Thyroid gland (tissue), 4 donors: ENCODE data around the gene DRAXIN. TPM values are rescaled to one million over a fixed set of nuclear protein-coding genes. Genes with fewer than 3 reads are reported as not detected.

Experiments
- DNase-seq, 2 donors: peaks; one replicate each; pipeline ENCODE4 v3.0.0-alpha.2; 2019
- H3K27ac ChIP-seq, 3 donors: fragments of 200-600 bp; sonication (generic); 1 replicate in 2 of 3; 2 replicates in 1 of 3; pipeline ENCODE4 v1.5.1; 2016 to 2019; ENCODE audit warnings: mild to moderate bottlenecking in 1 of 3, moderate library complexity in 1 of 3
- H3K27me3 ChIP-seq: fragments of 200-600 bp; sonication (generic); one replicate; pipeline ENCODE4 v1.5.1; 2019
- H3K36me3 ChIP-seq, 2 donors: fragments of 200-600 bp; sonication (generic); one replicate each; pipeline ENCODE4 v1.5.1; 2016 to 2019
- H3K4me1 ChIP-seq, 2 donors: fragments of 200-600 bp; sonication (generic); one replicate each; pipeline ENCODE4 v1.5.1; 2017 to 2019
- H3K4me3 ChIP-seq, 3 donors: fragments of 200-600 bp; sonication (generic); replicated peaks in 1 of 3; 1 replicate in 2 of 3; 2 replicates in 1 of 3; pipeline ENCODE4 v1.5.1; 2016; ENCODE audit warnings: mild to moderate bottlenecking in 1 of 3
- H3K9me3 ChIP-seq: fragments of 200-600 bp; sonication (generic); one replicate; pipeline ENCODE4 v1.5.1; 2017
- POLR2A ChIP-seq, 2 donors: fragments of 450-650 bp; IDR thresholded peaks; one replicate each; pipeline ENCODE4 v1.6.1; 2017; ENCODE audit warnings: antibody characterized with exemption in 2 of 2, mild to moderate bottlenecking in 2 of 2, moderate library complexity in 1 of 2
- WGBS, 2 donors: methylation state at CpG; one replicate each; pipeline ENCODE4 v1.1.5; 2017; 5-methylcytosine and 5-hydroxymethylcytosine counted together
- intact Hi-C: fragments of 100-400 bp; cut with DNase I; formaldehyde crosslinking; loops from one replicate; pipeline ENCODE4 v1.15.1; 2023
- total RNA-seq, 4 donors: library from RNA; depleted of rRNA; stranded (reverse); fragments of >200 nt; gene quantifications; one replicate each; pipeline ENCODE4 v1.2.3, GENCODE V29; 2016
- TF ChIP-seq, protein P1 (sequence below), 6 experiments: fragments of 200-600 bp in 3 of 6; fragments of 450-650 bp in 3 of 6; sonication (generic) in 3 of 6; IDR thresholded peaks; one replicate each; pipeline ENCODE4 v1.5.1; 2016 to 2019; ENCODE audit warnings: antibody characterized with exemption in 6 of 6, mild to moderate bottlenecking in 2 of 6, inconsistent platforms in 1 of 6, moderate library complexity in 1 of 6

DRAXIN gene
- total RNA-seq, 4 donors from 2014 or later, result not detected

GRCh38 chr1:11720525-11720924 is 29.0 kb downstream of the DRAXIN start:
- DNase-seq, result no peak
- intact Hi-C loops, result loop anchor here (5.0 kb wide), 1 partner anchor 73 kb away; no protein-coding TSS in a partner anchor
- Histone ChIP-seq H3K27me3 (no peaks in the 10 kb centered on the region), H3K4me1 (peaks cover 4 to 6% of the 10 kb centered on the region in 2 donors), H3K4me3 (no peak overlapping the region), H3K9me3 (no peaks in the 10 kb centered on the region), H3K27ac (no peak overlapping the region), H3K36me3 (no peaks in the 10 kb centered on the region)
- TF ChIP-seq, protein P1, sequence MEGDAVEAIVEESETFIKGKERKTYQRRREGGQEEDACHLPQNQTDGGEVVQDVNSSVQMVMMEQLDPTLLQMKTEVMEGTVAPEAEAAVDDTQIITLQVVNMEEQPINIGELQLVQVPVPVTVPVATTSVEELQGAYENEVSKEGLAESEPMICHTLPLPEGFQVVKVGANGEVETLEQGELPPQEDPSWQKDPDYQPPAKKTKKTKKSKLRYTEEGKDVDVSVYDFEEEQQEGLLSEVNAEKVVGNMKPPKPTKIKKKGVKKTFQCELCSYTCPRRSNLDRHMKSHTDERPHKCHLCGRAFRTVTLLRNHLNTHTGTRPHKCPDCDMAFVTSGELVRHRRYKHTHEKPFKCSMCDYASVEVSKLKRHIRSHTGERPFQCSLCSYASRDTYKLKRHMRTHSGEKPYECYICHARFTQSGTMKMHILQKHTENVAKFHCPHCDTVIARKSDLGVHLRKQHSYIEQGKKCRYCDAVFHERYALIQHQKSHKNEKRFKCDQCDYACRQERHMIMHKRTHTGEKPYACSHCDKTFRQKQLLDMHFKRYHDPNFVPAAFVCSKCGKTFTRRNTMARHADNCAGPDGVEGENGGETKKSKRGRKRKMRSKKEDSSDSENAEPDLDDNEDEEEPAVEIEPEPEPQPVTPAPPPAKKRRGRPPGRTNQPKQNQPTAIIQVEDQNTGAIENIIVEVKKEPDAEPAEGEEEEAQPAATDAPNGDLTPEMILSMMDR (IDR thresholded peaks at IDR 0.05), result no peak
- no peak for TF ChIP-seq POLR2A (IDR thresholded peaks at IDR 0.05)
- WGBS, 2 donors, result 60 to 73% methylated on average over 4 of the region's 4 CpGs

- Histone ChIP-seq H3K36me3 (no peaks in the 10 kb centered on the region), H3K4me3 (no peak overlapping the region), H3K4me1 (peaks cover 4 to 6% of the 10 kb centered on the region in 2 donors), H3K27me3 (no peaks in the 10 kb centered on the region), H3K27ac (no peak overlapping the region), H3K9me3 (no peaks in the 10 kb centered on the region)
- 81 to 90% methylated on average over 4 of the region's 4 CpGs for WGBS, 2 donors
- intact Hi-C loops, result loop anchor here (5.0 kb wide), 1 partner anchor 74 kb away; no protein-coding TSS in a partner anchor
- TF ChIP-seq, protein P1 (IDR thresholded peaks at IDR 0.05), result no peak
- TF ChIP-seq POLR2A (IDR thresholded peaks at IDR 0.05), result no peak
- no peak for DNase-seq
Observed at GRCh38 chr1:11721311-11721710, 29.8 kb downstream of the DRAXIN start.

- intact Hi-C loops, result loop anchor here (5.0 kb wide), 1 partner anchor 75 kb away; no protein-coding TSS in a partner anchor
- TF ChIP-seq, protein P1 (IDR thresholded peaks at IDR 0.05), result no peak
- TF ChIP-seq POLR2A (IDR thresholded peaks at IDR 0.05), result no peak
- H3K4me1 ChIP-seq, result peaks cover 4 to 6% of the 10 kb centered on the region in 2 donors
- H3K36me3 ChIP-seq, result no peaks in the 10 kb centered on the region
- DNase-seq, result no peak
- no peak overlapping the region for H3K27ac ChIP-seq
- no peak overlapping the region for H3K4me3 ChIP-seq
- no peaks in the 10 kb centered on the region for H3K27me3 ChIP-seq
- no peaks in the 10 kb centered on the region for H3K9me3 ChIP-seq
- WGBS, 2 donors, result 57 to 76% methylated on average over 2 of the region's 2 CpGs
Observed at GRCh38 chr1:11722538-11722937, 31.0 kb downstream of the DRAXIN start.

DNA sequence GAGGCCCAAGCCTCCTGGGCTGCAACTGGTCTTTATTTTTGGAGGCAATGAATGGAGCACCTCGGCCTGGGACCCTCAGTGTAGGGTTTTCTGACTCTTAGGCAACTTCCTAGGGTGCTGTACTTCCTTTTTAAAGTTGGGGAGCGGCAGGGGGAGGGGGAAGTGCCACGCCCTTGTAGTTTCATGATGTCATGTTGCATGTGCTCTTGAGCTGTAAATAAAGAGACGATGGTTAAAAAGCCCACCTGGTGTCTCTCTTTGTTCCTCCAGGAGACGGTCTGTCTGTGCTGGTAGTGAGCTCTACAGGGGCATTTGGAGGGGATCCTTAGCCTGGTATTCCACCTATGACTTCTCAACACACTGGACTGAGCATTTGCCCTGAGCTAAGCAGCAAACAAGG is 34.1 kb downstream of the DRAXIN start:
- 85 to 91% methylated on average over 5 of the region's 5 CpGs for WGBS, 2 donors
- H3K4me3 ChIP-seq, result no peak overlapping the region
- no peak for DNase-seq
- H3K4me1 ChIP-seq, result peaks cover 0 to 8% of the 10 kb centered on the region in 2 donors
- H3K9me3 ChIP-seq, result no peaks in the 10 kb centered on the region
- H3K27ac ChIP-seq, result no peak overlapping the region
- H3K36me3 ChIP-seq, result no peaks in the 10 kb centered on the region
- intact Hi-C loops, result no loop called here
- H3K27me3 ChIP-seq, result no peaks in the 10 kb centered on the region
- TF ChIP-seq POLR2A (IDR thresholded peaks at IDR 0.05), result no peak
- TF ChIP-seq, protein P1 (IDR thresholded peaks at IDR 0.05), result no peak

GRCh38 chr1:11727119-11727518 is 35.6 kb downstream of the DRAXIN start:
- TF ChIP-seq POLR2A (IDR thresholded peaks at IDR 0.05), result no peak
- TF ChIP-seq, protein P1 (IDR thresholded peaks at IDR 0.05), result no peak

More at GRCh38 chr1:11727119-11727518, 35.6 kb downstream of the DRAXIN start:
- no peak overlapping the region for H3K4me3 ChIP-seq
- WGBS, 2 donors, result 92 to 98% methylated on average over 4 of the region's 4 CpGs
- intact Hi-C loops, result no loop called here
- no peaks in the 10 kb centered on the region for H3K36me3 ChIP-seq
- no peak for DNase-seq
- no peak overlapping the region for H3K27ac ChIP-seq
- no peaks in the 10 kb centered on the region for H3K27me3 ChIP-seq
- H3K4me1 ChIP-seq, result peaks cover 0 to 16% of the 10 kb centered on the region in 2 donors
- H3K9me3 ChIP-seq, result no peaks in the 10 kb centered on the region
